Measurements from ENCODE around the gene OBSL1.

The OBSL1 gene

GRCh38 chr2:219596954-219597551 is 25.7 kb upstream of the OBSL1 start:
- no peak for DNase-seq

GRCh38 chr2:219595256-219595655 is 23.9 kb upstream of the OBSL1 start:
- DNase-seq = no peak

- DNase-seq = no peak
These were observed 21.8 kb upstream of the OBSL1 start for GRCh38 chr2:219593154-219593553.

GRCh38 chr2:219592736-219593135 is 21.4 kb upstream of the OBSL1 start:
- DNase-seq = no peak

- no peak for DNase-seq
These were observed 19.8 kb upstream of the OBSL1 start for GRCh38 chr2:219591091-219591490.

- no peak for DNase-seq
These were observed 10.0 kb upstream of the OBSL1 start for GRCh38 chr2:219581346-219581745.

GRCh38 chr2:219578811-219579613 is 7.7 kb upstream of the OBSL1 start:
- no peak for DNase-seq

- no peak for DNase-seq
These were observed 5.4 kb upstream of the OBSL1 start for GRCh38 chr2:219576505-219577388.

GRCh38 chr2:219575566-219576504 is 4.5 kb upstream of the OBSL1 start:
- no peak for DNase-seq

GRCh38 chr2:219574484-219575311 is 3.4 kb upstream of the OBSL1 start:
- no peak for DNase-seq

GRCh38 chr2:219573166-219573565 is 1.8 kb upstream of the OBSL1 start:
- no peak for DNase-seq

- no peak for DNase-seq
These were observed 1.1 kb upstream of the OBSL1 start, which contains the start of gene INHA for GRCh38 chr2:219572237-219573001. Gene INHA (plus strand): TSS chr2:219572310. CDS start chr2:219572375, 65 bp downstream.

GRCh38 chr2:219570924-219571310 is 422 bp downstream of the OBSL1 start:
- DNase-seq = no peak

GRCh38 chr2:219570194-219570923 is 980 bp downstream of the OBSL1 start:
- no peak for DNase-seq

GRCh38 chr2:219569635-219570034 is 1.7 kb downstream of the OBSL1 start:
- peak; percentile 53 for DNase-seq

- no peak for DNase-seq
These were observed 2.3 kb downstream of the OBSL1 start for GRCh38 chr2:219569041-219569440.

- DNase-seq = no peak
These were observed 3.5 kb downstream of the OBSL1 start for GRCh38 chr2:219567791-219568361.

GRCh38 chr2:219567131-219567530 is 4.2 kb downstream of the OBSL1 start:
- no peak for DNase-seq

- DNase-seq = no peak
These were observed 4.7 kb downstream of the OBSL1 start for GRCh38 chr2:219566640-219567039.
